Caco-2 (cell line): ENCODE measurements around the gene ZNF575. TPM values are rescaled to one million over a fixed set of nuclear protein-coding genes. Genes with fewer than 3 reads are reported as not detected.

Experiments used
- BruUV-seq: library from RNA; stranded (reverse); fragments of 400-500 nt; replicated peaks from 2 replicates; lab custom pipeline; 2021; lab: Mats Ljungman, UMichigan
- CTCF ChIA-PET: fragments of 300-600 bp; sonication (Branson Sonifier 250); formaldehyde crosslinking; loops from one replicate; lab custom pipeline; 2022; ENCODE audit warnings: antibody characterized with exemption; lab: Charles Lee
- POLR2A ChIA-PET: fragments of 300-600 bp; sonication (Branson Sonifier 250); formaldehyde crosslinking; loops from one replicate; lab custom pipeline; 2022; ENCODE audit warnings: antibody characterized with exemption; lab: Charles Lee
- DNase-seq, 2 experiments: peaks; one replicate each; pipeline versions ENCODE4 v3.0.0 to v3.0.0-alpha.2; 2020 to 2022
- H3K27me3 ChIP-seq: replicated peaks from 2 replicates; pipeline ENCODE4 v1.6.0; 2011; ENCODE audit warnings: low read length; ENCODE audit not compliant: control insufficient read depth, insufficient read depth
- H3K36me3 ChIP-seq: 2 replicates; pipeline ENCODE4 v1.5.1; 2011; ENCODE audit warnings: low read length; ENCODE audit not compliant: control insufficient read depth, insufficient read depth
- H3K4me1 ChIP-seq: fragments of 250-450 bp; sonication (Bioruptor Pico); 2 replicates; pipeline ENCODE4 v1.5.1; 2020; ENCODE audit warnings: mild to moderate bottlenecking
- H3K4me3 ChIP-seq: 2 replicates; pipeline ENCODE4 v1.5.1; 2011; ENCODE audit warnings: low read depth, mild to moderate bottlenecking, control low read depth, low read length
- H3K9me3 ChIP-seq: fragments of 250-450 bp; sonication (Bioruptor Pico); 2 replicates; pipeline ENCODE4 v1.5.1; 2020; ENCODE audit warnings: mild to moderate bottlenecking, moderate library complexity
- H3K27ac Mint-ChIP-seq: one replicate; pipeline ENCODE4 v1.8.0; 2022; ENCODE audit warnings: mixed read lengths; ENCODE audit not compliant: unreplicated experiment
- H3K27me3 Mint-ChIP-seq: one replicate; pipeline ENCODE4 v1.8.0; 2022; ENCODE audit warnings: mixed read lengths; ENCODE audit not compliant: insufficient read depth, unreplicated experiment
- H3K36me3 Mint-ChIP-seq: one replicate; pipeline ENCODE4 v1.8.0; 2022; ENCODE audit warnings: mild to moderate bottlenecking, mixed read lengths; ENCODE audit not compliant: insufficient read depth, unreplicated experiment
- H3K4me1 Mint-ChIP-seq: one replicate; pipeline ENCODE4 v1.8.0; 2022; ENCODE audit warnings: low read depth, mixed read lengths; ENCODE audit not compliant: unreplicated experiment
- H3K4me3 Mint-ChIP-seq: one replicate; pipeline ENCODE4 v1.8.0; 2022; ENCODE audit warnings: mild to moderate bottlenecking, moderate library complexity, mixed read lengths; ENCODE audit not compliant: unreplicated experiment
- H3K9me3 Mint-ChIP-seq: one replicate; pipeline ENCODE4 v1.8.0; 2022; ENCODE audit warnings: mixed read lengths; ENCODE audit not compliant: unreplicated experiment
- CTCF ChIP-seq, 2 experiments: fragments of 200-600 bp in 1 of 2; IDR thresholded peaks; 1 replicate in 1 of 2; 2 replicates in 1 of 2; pipeline versions ENCODE4 v1.5.1 to v1.8.0; 2011 to 2022; ENCODE audit warnings: antibody characterized with exemption in 1 of 2, control low read depth in 1 of 2, inconsistent platforms in 1 of 2, low read depth in 1 of 2, low read length in 1 of 2, mild to moderate bottlenecking in 1 of 2, moderate library complexity in 1 of 2; ENCODE audit not compliant: insufficient read depth in 1 of 2, severe bottlenecking in 1 of 2, unreplicated experiment in 1 of 2
- intact Hi-C: fragments of 100-400 bp; cut with micrococcal nuclease; formaldehyde crosslinking; loops from one replicate; pipeline ENCODE4 v1.10.0; 2022; ENCODE audit not compliant: unreplicated experiment
- total RNA-seq: library from RNA; stranded (reverse); gene quantifications from 2 replicates; pipeline ENCODE4 v1.2.3, GENCODE V29; 2022

The ZNF575 gene
- total RNA-seq, 1 experiment from 2014 or later = 1.00 TPM

DNA sequence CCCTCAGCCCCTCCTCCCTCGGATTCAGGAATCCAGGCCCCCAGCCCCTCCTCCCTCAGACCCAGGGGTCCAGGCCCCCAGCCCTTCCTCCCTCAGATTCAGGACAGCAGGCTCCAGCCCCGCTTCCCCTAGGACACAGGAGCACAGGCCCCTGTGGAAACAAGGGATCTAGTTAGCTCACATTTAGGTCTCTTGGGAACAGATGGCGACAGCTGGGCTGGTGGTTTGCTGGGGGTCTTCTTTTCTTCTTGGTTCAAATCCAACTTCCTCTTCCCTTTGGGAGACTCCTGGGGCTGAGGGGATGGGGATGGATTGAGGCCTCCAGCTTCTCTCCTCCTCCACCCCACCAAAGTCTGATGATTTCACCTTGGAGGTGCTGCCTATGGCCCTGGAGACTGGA lies 19.6 kb downstream of the ZNF575 start:
- POLR2A ChIA-PET = no interaction called here
- no peak for DNase-seq
- intact Hi-C loops = no loop called here
- peaks cover 39% of the 10 kb centered on the region for H3K36me3 Mint-ChIP-seq
- CTCF ChIA-PET = no interaction called here
- Histone ChIP-seq H3K4me3 (no peak overlapping the region), H3K27me3 (no peaks in the 10 kb centered on the region), H3K36me3 (peaks cover 3% of the 10 kb centered on the region), H3K4me1 (no peaks in the 10 kb centered on the region), H3K9me3 (no peaks in the 10 kb centered on the region)
- H3K27me3 Mint-ChIP-seq = no peaks in the 10 kb centered on the region
- BruUV-seq = no TSS peak
- no peaks in the 10 kb centered on the region for H3K9me3 Mint-ChIP-seq
- no peak overlapping the region for H3K4me3 Mint-ChIP-seq
- TF ChIP-seq CTCF (IDR thresholded peaks at IDR 0.05; ENCODE audit: insufficient read depth in 1 of 2, low read depth in 1 of 2, low read length in 1 of 2, severe bottlenecking in 1 of 2, unreplicated experiment in 1 of 2) = no peak
- H3K27ac Mint-ChIP-seq = no peak overlapping the region
- no peaks in the 10 kb centered on the region for H3K4me1 Mint-ChIP-seq

- Mint-ChIP-seq H3K27me3 (no peaks in the 10 kb centered on the region), H3K27ac (no peak overlapping the region), H3K4me3 (no peak overlapping the region), H3K36me3 (peaks cover 38% of the 10 kb centered on the region), H3K4me1 (no peaks in the 10 kb centered on the region), H3K9me3 (no peaks in the 10 kb centered on the region)
- Histone ChIP-seq H3K4me3 (no peak overlapping the region), H3K4me1 (no peaks in the 10 kb centered on the region), H3K9me3 (no peaks in the 10 kb centered on the region), H3K27me3 (no peaks in the 10 kb centered on the region), H3K36me3 (peaks cover 3% of the 10 kb centered on the region)
- DNase-seq = no peak
- POLR2A ChIA-PET = no interaction called here
- TF ChIP-seq CTCF (IDR thresholded peaks at IDR 0.05; ENCODE audit: insufficient read depth in 1 of 2, low read depth in 1 of 2, low read length in 1 of 2, severe bottlenecking in 1 of 2, unreplicated experiment in 1 of 2) = no peak
- no TSS peak for BruUV-seq
- CTCF ChIA-PET = no interaction called here
- intact Hi-C loops = no loop called here
These were observed 20.7 kb downstream of the ZNF575 start for GRCh38 chr19:43553656-43554055.

DNA sequence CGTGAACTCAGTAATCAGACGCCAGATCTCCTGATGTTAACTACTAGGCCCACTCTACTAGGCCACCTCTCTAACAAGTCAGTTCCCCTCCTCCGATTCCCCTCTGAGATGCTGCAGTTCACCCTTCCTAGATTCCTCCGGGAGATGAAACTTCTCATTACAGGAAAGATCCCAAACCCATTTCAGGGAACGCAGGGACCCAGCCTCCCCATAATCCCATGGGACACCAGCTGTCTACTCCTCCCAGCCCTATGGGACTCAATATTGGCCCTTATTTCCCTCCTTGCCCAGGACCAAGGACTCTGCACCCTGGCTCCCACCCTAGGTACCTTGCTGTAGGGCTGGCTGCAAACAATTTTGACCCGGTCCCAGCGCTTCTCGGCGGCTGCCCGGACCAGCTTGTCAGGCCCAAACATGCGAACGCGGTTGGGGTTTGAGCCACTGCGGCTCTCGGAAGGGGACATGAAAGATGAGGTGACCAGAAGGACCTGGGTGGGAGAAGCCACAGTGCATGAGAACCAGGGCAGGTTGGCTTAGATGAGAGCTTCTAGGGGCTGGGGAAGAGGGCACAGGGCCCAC lies 21.4 kb downstream of the ZNF575 start:
- peaks cover 40% of the 10 kb centered on the region for H3K36me3 Mint-ChIP-seq
- Histone ChIP-seq H3K36me3 (peaks cover 3% of the 10 kb centered on the region), H3K9me3 (no peaks in the 10 kb centered on the region), H3K4me3 (no peak overlapping the region), H3K27me3 (no peaks in the 10 kb centered on the region), H3K4me1 (no peaks in the 10 kb centered on the region)
- H3K27me3 Mint-ChIP-seq = no peaks in the 10 kb centered on the region
- H3K4me3 Mint-ChIP-seq = no peak overlapping the region
- no TSS peak for BruUV-seq
- no peak for DNase-seq
- ChIA-PET POLR2A (no interaction called here), CTCF (interaction anchor here (0.5 to 2.0 kb wide), 13 partner anchors 11 to 399 kb away, joined by 3 to 27 read pairs (median 8); partner anchors contain the start of genes IRGQ, XRCC1, ZNF575 and ZNF576)
- TF ChIP-seq CTCF (IDR thresholded peaks at IDR 0.05; ENCODE audit: insufficient read depth in 1 of 2, low read depth in 1 of 2, low read length in 1 of 2, severe bottlenecking in 1 of 2, unreplicated experiment in 1 of 2) = no peak
- no peaks in the 10 kb centered on the region for H3K9me3 Mint-ChIP-seq
- H3K27ac Mint-ChIP-seq = no peak overlapping the region
- no peaks in the 10 kb centered on the region for H3K4me1 Mint-ChIP-seq
- intact Hi-C loops = no loop called here
